ENCODE measurements around the gene CCBE1.
"Not testable (repeated sequence)": the region's sequence is repeated elsewhere in the genome, so short reads cannot be mapped to it uniquely, and the experiment has no call there.

CCBE1 gene

GRCh38 chr18:59546188-59546587 lies 151.0 kb downstream of the CCBE1 start:
- no peak for DNase-seq (ENCODE audit: low spot score in 2 of 2)
- Mint-ChIP-seq H3K27me3 (peaks cover 3% of the 10 kb centered on the region), H3K27ac (no peak overlapping the region), H3K4me3 (no peak overlapping the region), H3K36me3 (no peaks in the 10 kb centered on the region), H3K9me3 (peaks cover 2% of the 10 kb centered on the region), H3K4me1 (no peaks in the 10 kb centered on the region)
- no peak for ATAC-seq (ENCODE audit: low read depth)

- H3K27ac Mint-ChIP-seq, result no peak overlapping the region
- H3K27me3 Mint-ChIP-seq, result peaks cover 4% of the 10 kb centered on the region
- ATAC-seq (ENCODE audit: low read depth) (no peak), DNase-seq (ENCODE audit: low spot score in 2 of 2) (no peak)
- H3K9me3 Mint-ChIP-seq, result peaks cover 2% of the 10 kb centered on the region
- H3K4me3 Mint-ChIP-seq, result no peak overlapping the region
- H3K36me3 Mint-ChIP-seq, result no peaks in the 10 kb centered on the region
- H3K4me1 Mint-ChIP-seq, result no peaks in the 10 kb centered on the region
Observed at GRCh38 chr18:59540780-59541179, 156.4 kb downstream of the CCBE1 start.

- DNase-seq (ENCODE audit: low spot score in 2 of 2) (no peak), ATAC-seq (ENCODE audit: low read depth) (no peak)
- H3K4me3 Mint-ChIP-seq, result no peak overlapping the region
- no peak overlapping the region for H3K27ac Mint-ChIP-seq
- H3K9me3 Mint-ChIP-seq, result no peaks in the 10 kb centered on the region
- no peaks in the 10 kb centered on the region for H3K4me1 Mint-ChIP-seq
- peaks cover 4% of the 10 kb centered on the region for H3K27me3 Mint-ChIP-seq
- no peaks in the 10 kb centered on the region for H3K36me3 Mint-ChIP-seq
Observed at GRCh38 chr18:59540346-59540745, 156.9 kb downstream of the CCBE1 start.

GRCh38 chr18:59539108-59539507 lies 158.1 kb downstream of the CCBE1 start:
- no peak for ATAC-seq (ENCODE audit: low read depth)
- Mint-ChIP-seq H3K27me3 (peaks cover 4% of the 10 kb centered on the region), H3K4me1 (no peaks in the 10 kb centered on the region)

GRCh38 chr18:59537579-59537978 lies 159.6 kb downstream of the CCBE1 start:
- Mint-ChIP-seq H3K4me3 (no peak overlapping the region), H3K9me3 (no peaks in the 10 kb centered on the region), H3K27me3 (peaks cover 4% of the 10 kb centered on the region), H3K27ac (no peak overlapping the region), H3K4me1 (no peaks in the 10 kb centered on the region), H3K36me3 (no peaks in the 10 kb centered on the region)
- DNase-seq (ENCODE audit: low spot score in 2 of 2), result no peak
- ATAC-seq (ENCODE audit: low read depth), result no peak

More at GRCh38 chr18:59539108-59539507, 158.1 kb downstream of the CCBE1 start:
- DNase-seq (ENCODE audit: low spot score in 2 of 2), result no peak
- Mint-ChIP-seq H3K36me3 (no peaks in the 10 kb centered on the region), H3K4me3 (no peak overlapping the region), H3K27ac (no peak overlapping the region), H3K9me3 (no peaks in the 10 kb centered on the region)

GRCh38 chr18:59536166-59536565 lies 161.1 kb downstream of the CCBE1 start:
- no peak overlapping the region for H3K4me3 Mint-ChIP-seq
- no peak for ATAC-seq (ENCODE audit: low read depth)
- peaks cover 3% of the 10 kb centered on the region for H3K27me3 Mint-ChIP-seq
- DNase-seq (ENCODE audit: low spot score in 2 of 2), result no peak
- no peaks in the 10 kb centered on the region for H3K9me3 Mint-ChIP-seq
- no peaks in the 10 kb centered on the region for H3K4me1 Mint-ChIP-seq
- H3K36me3 Mint-ChIP-seq, result no peaks in the 10 kb centered on the region
- H3K27ac Mint-ChIP-seq, result no peak overlapping the region

- H3K27ac Mint-ChIP-seq, result no peak overlapping the region
Observed at GRCh38 chr18:59535055-59535454, 162.2 kb downstream of the CCBE1 start.

GRCh38 chr18:59528866-59529265 lies 168.4 kb downstream of the CCBE1 start:
- ATAC-seq (ENCODE audit: low read depth) (no peak), DNase-seq (ENCODE audit: low spot score in 2 of 2) (no peak)
- Mint-ChIP-seq H3K9me3 (peaks cover 10% of the 10 kb centered on the region), H3K27ac (no peak overlapping the region), H3K27me3 (peaks cover 5% of the 10 kb centered on the region), H3K4me3 (no peak overlapping the region), H3K36me3 (no peaks in the 10 kb centered on the region), H3K4me1 (no peaks in the 10 kb centered on the region)

More at GRCh38 chr18:59535055-59535454, 162.2 kb downstream of the CCBE1 start:
- no peaks in the 10 kb centered on the region for H3K36me3 Mint-ChIP-seq
- no peaks in the 10 kb centered on the region for H3K9me3 Mint-ChIP-seq
- no peak overlapping the region for H3K4me3 Mint-ChIP-seq
- no peaks in the 10 kb centered on the region for H3K4me1 Mint-ChIP-seq
- DNase-seq (ENCODE audit: low spot score in 2 of 2) (no peak), ATAC-seq (ENCODE audit: low read depth) (no peak)
- H3K27me3 Mint-ChIP-seq, result peaks cover 8% of the 10 kb centered on the region

GRCh38 chr18:59520562-59521355 lies 176.5 kb downstream of the CCBE1 start:
- ATAC-seq (ENCODE audit: low read depth) (no peak), DNase-seq (ENCODE audit: low spot score in 2 of 2) (no peak)
- Mint-ChIP-seq H3K27me3 (peaks cover 1% of the 10 kb centered on the region), H3K36me3 (no peaks in the 10 kb centered on the region), H3K4me1 (no peaks in the 10 kb centered on the region), H3K27ac (no peak overlapping the region), H3K9me3 (peaks cover 7% of the 10 kb centered on the region), H3K4me3 (no peak overlapping the region)

- DNase-seq (ENCODE audit: low spot score in 2 of 2), result no peak
- no peak overlapping the region for H3K4me3 Mint-ChIP-seq
Observed at GRCh38 chr18:59518705-59519104, 178.5 kb downstream of the CCBE1 start.

GRCh38 chr18:59517446-59518165 lies 179.6 kb downstream of the CCBE1 start:
- H3K4me1 Mint-ChIP-seq, result no peaks in the 10 kb centered on the region
- ATAC-seq (ENCODE audit: low read depth) (no peak), DNase-seq (ENCODE audit: low spot score in 2 of 2) (no peak)
- peaks cover 3% of the 10 kb centered on the region for H3K27me3 Mint-ChIP-seq
- no peaks in the 10 kb centered on the region for H3K9me3 Mint-ChIP-seq
- no peaks in the 10 kb centered on the region for H3K36me3 Mint-ChIP-seq
- H3K27ac Mint-ChIP-seq, result no peak overlapping the region
- no peak overlapping the region for H3K4me3 Mint-ChIP-seq

More at GRCh38 chr18:59518705-59519104, 178.5 kb downstream of the CCBE1 start:
- no peaks in the 10 kb centered on the region for H3K9me3 Mint-ChIP-seq
- no peaks in the 10 kb centered on the region for H3K4me1 Mint-ChIP-seq
- ATAC-seq (ENCODE audit: low read depth), result no peak
- H3K27me3 Mint-ChIP-seq, result peaks cover 3% of the 10 kb centered on the region
- no peaks in the 10 kb centered on the region for H3K36me3 Mint-ChIP-seq
- no peak overlapping the region for H3K27ac Mint-ChIP-seq

- Mint-ChIP-seq H3K4me3 (no peak overlapping the region), H3K9me3 (no peaks in the 10 kb centered on the region), H3K27me3 (peaks cover 7% of the 10 kb centered on the region), H3K27ac (no peak overlapping the region), H3K4me1 (no peaks in the 10 kb centered on the region), H3K36me3 (no peaks in the 10 kb centered on the region)
- ATAC-seq (ENCODE audit: low read depth) (no peak), DNase-seq (ENCODE audit: low spot score in 2 of 2) (no peak)
Observed at GRCh38 chr18:59516356-59517155, 180.7 kb downstream of the CCBE1 start.

GRCh38 chr18:59515956-59516355 lies 181.3 kb downstream of the CCBE1 start:
- H3K4me3 Mint-ChIP-seq; ATAC-seq (ENCODE audit: low read depth); H3K36me3 Mint-ChIP-seq; H3K27ac Mint-ChIP-seq; H3K27me3 Mint-ChIP-seq; DNase-seq (ENCODE audit: low spot score in 2 of 2); H3K4me1 Mint-ChIP-seq; H3K9me3 Mint-ChIP-seq: not testable (repeated sequence)

- Mint-ChIP-seq H3K4me1 (no peaks in the 10 kb centered on the region), H3K27ac (no peak overlapping the region), H3K4me3 (no peak overlapping the region), H3K36me3 (no peaks in the 10 kb centered on the region), H3K9me3 (no peaks in the 10 kb centered on the region), H3K27me3 (peaks cover 8% of the 10 kb centered on the region)
- ATAC-seq (ENCODE audit: low read depth) (no peak), DNase-seq (ENCODE audit: low spot score in 2 of 2) (no peak)
Observed at GRCh38 chr18:59515147-59515546, 182.1 kb downstream of the CCBE1 start.

Measured in memory B cell (primary cell).